Measurements from ENCODE around the gene ALKBH8. TPM values are rescaled to one million over a fixed set of nuclear protein-coding genes. Genes with fewer than 3 reads are reported as not detected.

Gene ALKBH8, protein sequence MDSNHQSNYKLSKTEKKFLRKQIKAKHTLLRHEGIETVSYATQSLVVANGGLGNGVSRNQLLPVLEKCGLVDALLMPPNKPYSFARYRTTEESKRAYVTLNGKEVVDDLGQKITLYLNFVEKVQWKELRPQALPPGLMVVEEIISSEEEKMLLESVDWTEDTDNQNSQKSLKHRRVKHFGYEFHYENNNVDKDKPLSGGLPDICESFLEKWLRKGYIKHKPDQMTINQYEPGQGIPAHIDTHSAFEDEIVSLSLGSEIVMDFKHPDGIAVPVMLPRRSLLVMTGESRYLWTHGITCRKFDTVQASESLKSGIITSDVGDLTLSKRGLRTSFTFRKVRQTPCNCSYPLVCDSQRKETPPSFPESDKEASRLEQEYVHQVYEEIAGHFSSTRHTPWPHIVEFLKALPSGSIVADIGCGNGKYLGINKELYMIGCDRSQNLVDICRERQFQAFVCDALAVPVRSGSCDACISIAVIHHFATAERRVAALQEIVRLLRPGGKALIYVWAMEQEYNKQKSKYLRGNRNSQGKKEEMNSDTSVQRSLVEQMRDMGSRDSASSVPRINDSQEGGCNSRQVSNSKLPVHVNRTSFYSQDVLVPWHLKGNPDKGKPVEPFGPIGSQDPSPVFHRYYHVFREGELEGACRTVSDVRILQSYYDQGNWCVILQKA
- 1 to 10 TPM; 8.3 to 8.9 TPM for total RNA-seq

DNA sequence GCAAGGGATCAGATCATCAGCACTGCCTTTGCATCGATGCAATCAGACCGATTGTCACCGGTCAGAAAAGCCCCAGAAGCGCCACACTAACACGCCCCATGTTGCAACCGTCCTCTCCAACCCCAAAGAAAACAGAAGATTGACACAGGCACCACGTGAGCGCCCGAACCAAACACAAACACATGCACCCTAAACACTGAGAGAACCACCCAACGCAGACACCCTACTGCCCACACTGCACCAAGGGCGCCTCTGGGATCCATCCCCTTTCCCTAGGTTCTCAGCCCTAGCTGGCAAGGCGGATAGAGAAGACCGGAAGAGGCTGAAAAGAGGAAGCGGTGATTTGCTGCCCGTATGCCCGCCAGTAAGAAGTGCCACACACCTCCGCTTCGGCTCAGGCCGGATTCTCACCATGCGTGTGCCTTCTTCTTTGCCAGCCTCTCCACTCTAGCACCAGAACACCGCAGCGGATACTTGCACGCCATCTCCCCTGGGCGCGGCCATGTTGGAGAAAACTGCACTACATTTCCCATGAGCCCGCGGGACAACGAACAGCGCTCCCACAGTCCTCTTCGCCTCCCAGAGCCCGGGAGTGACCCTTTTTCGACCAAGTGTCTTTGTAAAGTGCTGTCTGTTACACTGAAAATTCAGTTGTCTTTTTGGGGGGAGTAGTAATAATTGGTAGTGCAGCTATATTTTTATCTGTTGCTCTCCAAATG, at the start of gene ALKBH8:
ALKBH8 (minus strand) TSS at position 517 of the 719 bp plus-strand sequence. CDS start 4,842 bp downstream, outside the sequence.
- DNase-seq = peak; percentile 82
- Mint-ChIP-seq H3K4me1 (peaks cover 55% of the 10 kb centered on the region), H3K4me3 (peak within 1 kb of the TSS; percentile 86), H3K9me3 (no peaks in the 10 kb centered on the region), H3K27ac (peak within 1 kb of the TSS; percentile 95), H3K36me3 (ENCODE audit: low read depth) (peaks cover 2% of the 10 kb centered on the region), H3K27me3 (no peaks in the 10 kb centered on the region)
- ChIA-PET CTCF (interaction anchor here (0.6 to 1.3 kb wide), 3 partner anchors 18 to 124 kb away, joined by 3 to 4 read pairs (median 3); no protein-coding TSS in a partner anchor), POLR2A (no interaction called here)

DNA sequence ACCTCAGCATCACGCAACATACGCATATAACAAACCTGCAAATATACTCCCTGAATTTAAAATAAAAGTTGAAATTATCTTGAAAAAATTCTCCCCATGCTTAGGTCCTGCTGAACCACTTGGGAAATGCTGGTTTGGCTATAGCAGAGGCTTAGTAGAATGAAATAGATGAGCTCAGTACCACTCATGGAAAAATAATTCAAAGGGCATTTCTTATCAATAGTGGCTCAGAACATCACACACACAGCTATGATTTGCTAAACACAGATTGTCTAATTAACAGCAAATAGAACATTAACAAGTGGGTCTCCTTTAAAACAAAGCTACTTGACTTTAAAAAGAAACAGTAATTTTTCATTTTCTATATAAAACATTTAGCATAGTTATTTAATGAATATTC, 46.9 kb upstream of the ALKBH8 start:
- Mint-ChIP-seq H3K4me1 (no peaks in the 10 kb centered on the region), H3K27me3 (peaks cover 19% of the 10 kb centered on the region), H3K36me3 (ENCODE audit: low read depth) (no peaks in the 10 kb centered on the region), H3K4me3 (no peak overlapping the region), H3K27ac (no peak overlapping the region), H3K9me3 (no peaks in the 10 kb centered on the region)
- CTCF ChIA-PET = no interaction called here
- POLR2A ChIA-PET = no interaction called here
- DNase-seq = no peak

- Mint-ChIP-seq H3K4me3 (no peak overlapping the region), H3K36me3 (ENCODE audit: low read depth) (no peaks in the 10 kb centered on the region), H3K9me3 (no peaks in the 10 kb centered on the region), H3K4me1 (no peaks in the 10 kb centered on the region), H3K27ac (no peak overlapping the region), H3K27me3 (peaks cover 32% of the 10 kb centered on the region)
- ChIA-PET POLR2A (no interaction called here), CTCF (interaction anchor here (1.4 kb wide), 1 partner anchor 14 kb away, joined by 7 read pairs; no protein-coding TSS in a partner anchor)
- DNase-seq = no peak
Measured at GRCh38 chr11:107609400-107610218, 44.1 kb upstream of the ALKBH8 start.

DNA sequence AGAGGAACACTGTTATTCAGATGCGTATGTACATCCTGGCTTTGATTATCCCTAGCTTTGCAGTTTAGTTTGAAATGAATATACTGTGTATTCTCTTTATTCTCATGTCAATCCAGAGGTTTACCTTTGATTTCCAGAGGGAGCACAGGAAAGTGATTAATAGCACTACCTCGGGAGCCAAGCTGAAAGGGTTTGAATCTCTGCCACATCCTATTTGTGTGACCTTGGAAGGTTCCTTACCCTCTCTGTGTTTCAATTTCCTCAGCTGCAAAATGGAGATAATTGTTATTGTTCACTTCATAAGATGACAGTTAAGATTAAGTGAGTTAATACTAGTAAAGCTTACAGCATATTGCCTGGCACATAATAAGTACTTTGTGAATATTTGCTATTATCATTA, 43.3 kb upstream of the ALKBH8 start:
- DNase-seq = no peak
- peaks cover 35% of the 10 kb centered on the region for H3K27me3 Mint-ChIP-seq
- H3K36me3 Mint-ChIP-seq (ENCODE audit: low read depth) = no peaks in the 10 kb centered on the region
- ChIA-PET CTCF (interaction anchor here (1.4 kb wide), 1 partner anchor 13 kb away, joined by 7 read pairs; no protein-coding TSS in a partner anchor), POLR2A (no interaction called here)
- no peak overlapping the region for H3K4me3 Mint-ChIP-seq
- H3K4me1 Mint-ChIP-seq = no peaks in the 10 kb centered on the region
- no peaks in the 10 kb centered on the region for H3K9me3 Mint-ChIP-seq
- H3K27ac Mint-ChIP-seq = no peak overlapping the region

- ChIA-PET POLR2A (no interaction called here), CTCF (no interaction called here)
- Mint-ChIP-seq H3K9me3 (no peaks in the 10 kb centered on the region), H3K4me1 (no peaks in the 10 kb centered on the region), H3K27ac (no peak overlapping the region), H3K27me3 (peaks cover 41% of the 10 kb centered on the region), H3K4me3 (no peak overlapping the region), H3K36me3 (ENCODE audit: low read depth) (no peaks in the 10 kb centered on the region)
- DNase-seq = no peak
Measured at GRCh38 chr11:107606141-107606540, 40.6 kb upstream of the ALKBH8 start.

DNA sequence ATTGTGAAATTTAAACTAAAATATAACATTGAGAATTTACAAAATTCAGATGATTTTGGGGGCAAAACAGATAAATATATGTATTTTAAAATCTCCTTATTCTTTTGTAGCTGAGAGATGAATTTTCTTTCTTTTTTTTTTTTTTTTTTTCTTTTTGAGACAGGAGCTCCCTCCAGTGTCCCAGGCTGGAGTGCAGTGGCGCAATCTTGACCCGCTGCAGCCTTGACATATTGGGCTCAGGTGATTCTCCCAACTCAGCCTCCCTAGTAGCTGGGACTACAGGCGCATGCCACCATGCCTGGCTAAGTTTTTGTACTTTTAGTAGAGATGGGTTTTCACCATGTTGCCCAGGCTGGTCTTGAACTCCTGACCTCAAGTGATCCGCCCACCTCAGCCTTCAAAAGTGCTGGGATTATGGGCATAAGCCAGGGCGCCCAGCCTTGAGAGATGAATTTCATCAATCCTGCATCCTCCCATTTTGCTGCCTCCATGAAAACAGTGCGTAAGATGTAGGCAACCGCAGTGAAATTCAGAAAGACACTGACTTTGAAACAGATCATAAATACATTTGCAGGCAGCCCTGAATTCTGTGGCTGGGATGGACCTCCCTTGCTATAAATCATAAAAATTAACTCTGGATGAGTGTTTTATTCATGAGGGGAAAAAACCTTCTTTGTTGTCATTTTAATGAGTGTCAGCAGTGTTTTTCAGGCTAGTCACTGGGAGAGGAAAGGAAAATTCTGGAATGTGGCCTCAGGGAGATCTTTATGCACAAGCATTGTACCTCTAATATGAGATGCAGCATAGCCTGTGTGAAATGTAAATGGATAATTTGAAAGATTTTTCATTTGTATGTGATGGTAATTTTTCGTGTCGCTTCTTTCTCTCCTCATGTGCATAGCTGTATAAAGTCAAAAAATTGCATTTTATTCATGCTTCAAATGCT, 39.8 kb upstream of the ALKBH8 start:
- no peak overlapping the region for H3K4me3 Mint-ChIP-seq
- POLR2A ChIA-PET = no interaction called here
- peaks cover 41% of the 10 kb centered on the region for H3K27me3 Mint-ChIP-seq
- no peaks in the 10 kb centered on the region for H3K9me3 Mint-ChIP-seq
- no peaks in the 10 kb centered on the region for H3K4me1 Mint-ChIP-seq
- no peak overlapping the region for H3K27ac Mint-ChIP-seq
- CTCF ChIA-PET = no interaction called here
- DNase-seq = no peak
- no peaks in the 10 kb centered on the region for H3K36me3 Mint-ChIP-seq (ENCODE audit: low read depth)

- H3K27me3 Mint-ChIP-seq = peaks cover 52% of the 10 kb centered on the region
- no peak for DNase-seq
- no peaks in the 10 kb centered on the region for H3K9me3 Mint-ChIP-seq
- no peak overlapping the region for H3K27ac Mint-ChIP-seq
- no peaks in the 10 kb centered on the region for H3K4me1 Mint-ChIP-seq
- ChIA-PET CTCF (interaction anchor here (0.6 kb wide), 1 partner anchor 1035 kb away, joined by 4 read pairs; no protein-coding TSS in a partner anchor), POLR2A (no interaction called here)
- H3K4me3 Mint-ChIP-seq = no peak overlapping the region
- no peaks in the 10 kb centered on the region for H3K36me3 Mint-ChIP-seq (ENCODE audit: low read depth)
Measured at GRCh38 chr11:107598225-107599139, 32.9 kb upstream of the ALKBH8 start.

DNA sequence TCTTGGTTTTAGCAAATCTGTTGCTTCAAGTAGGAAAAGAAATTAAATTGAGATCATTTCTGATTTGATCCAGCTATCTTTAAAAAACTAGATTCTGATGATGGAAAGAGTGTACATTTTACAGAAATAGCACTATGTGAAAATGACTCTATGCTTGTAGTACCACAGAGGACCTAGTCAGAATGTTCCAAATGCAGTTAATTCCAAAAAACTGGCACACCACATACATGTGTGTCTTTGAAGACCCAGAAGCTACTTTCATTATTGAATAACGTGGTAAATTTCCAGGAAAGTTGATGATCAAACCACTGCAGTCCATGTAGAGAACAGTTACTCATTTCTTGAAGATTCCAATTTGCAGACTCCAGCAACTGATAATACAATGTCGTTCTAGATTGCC, 29.2 kb upstream of the ALKBH8 start:
- ChIA-PET POLR2A (no interaction called here), CTCF (interaction anchor here (0.8 kb wide), 1 partner anchor 95 kb away, joined by 3 read pairs; no protein-coding TSS in a partner anchor)
- Mint-ChIP-seq H3K9me3 (no peaks in the 10 kb centered on the region), H3K27me3 (peaks cover 68% of the 10 kb centered on the region), H3K36me3 (ENCODE audit: low read depth) (peaks cover 1% of the 10 kb centered on the region), H3K4me3 (no peak overlapping the region), H3K4me1 (peaks cover 22% of the 10 kb centered on the region), H3K27ac (no peak overlapping the region)
- DNase-seq = no peak

GRCh38 chr11:107593951-107594350, 28.4 kb upstream of the ALKBH8 start:
- H3K36me3 Mint-ChIP-seq (ENCODE audit: low read depth) = peaks cover 1% of the 10 kb centered on the region
- peaks cover 74% of the 10 kb centered on the region for H3K27me3 Mint-ChIP-seq
- H3K4me1 Mint-ChIP-seq = peaks cover 24% of the 10 kb centered on the region

GRCh38 chr11:107592813-107593212, 27.3 kb upstream of the ALKBH8 start:
- Mint-ChIP-seq H3K36me3 (ENCODE audit: low read depth) (peaks cover 1% of the 10 kb centered on the region), H3K4me1 (peaks cover 24% of the 10 kb centered on the region), H3K9me3 (no peaks in the 10 kb centered on the region), H3K27ac (no peak overlapping the region), H3K27me3 (peaks cover 79% of the 10 kb centered on the region), H3K4me3 (no peak overlapping the region)
- ChIA-PET CTCF (no interaction called here), POLR2A (no interaction called here)
- DNase-seq = no peak

More at GRCh38 chr11:107593951-107594350, 28.4 kb upstream of the ALKBH8 start:
- no peak overlapping the region for H3K4me3 Mint-ChIP-seq
- H3K9me3 Mint-ChIP-seq = no peaks in the 10 kb centered on the region
- CTCF ChIA-PET = no interaction called here
- no peak for DNase-seq
- no peak overlapping the region for H3K27ac Mint-ChIP-seq
- POLR2A ChIA-PET = no interaction called here

- ChIA-PET CTCF (no interaction called here), POLR2A (no interaction called here)
- Mint-ChIP-seq H3K27me3 (peaks cover 81% of the 10 kb centered on the region), H3K36me3 (ENCODE audit: low read depth) (peaks cover 1% of the 10 kb centered on the region), H3K4me3 (peak overlapping the region; percentile 72), H3K4me1 (peaks cover 24% of the 10 kb centered on the region), H3K9me3 (no peaks in the 10 kb centered on the region), H3K27ac (no peak overlapping the region)
- DNase-seq = no peak
Measured at GRCh38 chr11:107592231-107592590, 26.7 kb upstream of the ALKBH8 start.
